GM19438 (cell line): ENCODE data around the gene RUNDC3A.

Experiments
- ATAC-seq: cut with Tn5 transposase; IDR thresholded peaks from one replicate; pipeline ENCODE4 v1.9.1; 2021; ENCODE audit warnings: low read depth; ENCODE audit not compliant: unreplicated experiment

Gene RUNDC3A

DNA sequence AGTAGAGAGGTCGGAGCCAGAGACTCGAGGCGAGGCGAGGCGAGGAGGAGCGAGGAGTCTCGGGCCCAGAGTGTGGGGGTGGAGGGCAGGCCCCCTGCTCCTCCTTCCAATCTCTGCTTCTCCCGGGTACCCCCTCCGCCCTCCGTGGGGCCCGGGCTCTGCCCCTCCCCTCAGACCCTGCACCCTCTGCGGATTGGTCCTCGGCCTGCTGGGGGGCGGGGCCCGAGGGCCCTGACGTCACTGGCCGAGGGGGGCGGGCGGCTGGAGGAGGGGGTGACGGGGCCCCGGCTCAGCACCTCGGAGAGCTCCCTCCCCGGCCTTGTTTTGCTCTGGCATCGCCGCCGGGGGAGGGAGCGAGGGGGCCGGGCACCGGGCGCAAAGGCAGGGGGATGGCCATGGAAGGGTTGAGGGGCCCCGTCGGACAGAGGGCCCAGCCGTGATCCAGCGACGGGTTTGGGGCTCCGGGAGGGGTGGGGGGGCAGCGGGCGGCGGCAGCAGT, at the start of gene RUNDC3A:
Gene RUNDC3A, plus strand, starts transcription at position 282 of the 499 bp plus-strand sequence. CDS start 232 bp downstream, outside the sequence.
- peak; percentile 64 for ATAC-seq

DNA sequence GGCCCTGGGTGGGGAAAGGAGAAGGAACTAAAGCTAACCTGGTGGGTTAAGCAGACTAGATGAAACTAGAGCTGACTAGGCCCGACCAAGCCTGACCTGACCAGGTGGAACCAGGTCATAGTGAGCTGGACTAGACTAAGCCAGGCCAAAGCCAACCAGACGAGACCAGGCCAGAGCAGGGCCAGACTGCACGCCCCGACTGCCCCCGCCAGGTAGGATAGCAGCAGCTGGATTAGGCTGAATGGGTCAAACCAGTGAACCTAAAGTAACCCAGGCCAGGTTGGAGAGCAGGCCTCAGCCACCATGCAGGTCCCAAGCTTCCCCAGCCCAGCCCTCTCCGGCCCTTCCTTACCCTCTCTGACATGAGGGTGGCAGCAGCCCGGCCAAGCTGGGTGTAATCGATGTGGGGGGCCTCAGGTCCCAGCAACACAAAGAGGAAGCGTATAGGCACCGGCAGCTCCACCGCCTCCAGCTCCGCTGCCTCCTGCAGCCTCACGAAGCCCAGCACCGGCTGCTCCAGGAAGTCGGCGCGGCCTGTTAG, 49.5 kb upstream of the RUNDC3A start:
- ATAC-seq: no peak

DNA sequence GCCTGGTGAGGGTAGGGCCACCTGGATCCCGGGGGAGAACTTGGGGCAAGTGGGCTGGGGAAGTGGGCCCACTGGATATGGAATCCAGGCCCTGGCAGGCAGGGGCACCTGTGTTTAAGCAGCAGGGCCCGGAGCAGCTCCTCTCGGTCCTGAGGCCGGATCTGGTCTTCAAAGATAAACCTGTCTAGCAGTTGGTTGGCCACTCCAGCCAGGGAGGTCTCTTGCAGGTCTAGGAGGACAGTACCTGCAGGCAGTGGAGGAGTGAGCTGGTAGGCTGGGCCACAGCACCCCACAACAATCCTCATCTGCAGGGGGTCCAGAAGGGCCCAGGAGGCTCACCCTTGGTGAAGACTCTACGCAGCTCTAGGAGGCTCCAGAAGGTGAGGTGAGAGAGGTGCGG, 48.1 kb upstream of the RUNDC3A start:
- no peak for ATAC-seq

DNA sequence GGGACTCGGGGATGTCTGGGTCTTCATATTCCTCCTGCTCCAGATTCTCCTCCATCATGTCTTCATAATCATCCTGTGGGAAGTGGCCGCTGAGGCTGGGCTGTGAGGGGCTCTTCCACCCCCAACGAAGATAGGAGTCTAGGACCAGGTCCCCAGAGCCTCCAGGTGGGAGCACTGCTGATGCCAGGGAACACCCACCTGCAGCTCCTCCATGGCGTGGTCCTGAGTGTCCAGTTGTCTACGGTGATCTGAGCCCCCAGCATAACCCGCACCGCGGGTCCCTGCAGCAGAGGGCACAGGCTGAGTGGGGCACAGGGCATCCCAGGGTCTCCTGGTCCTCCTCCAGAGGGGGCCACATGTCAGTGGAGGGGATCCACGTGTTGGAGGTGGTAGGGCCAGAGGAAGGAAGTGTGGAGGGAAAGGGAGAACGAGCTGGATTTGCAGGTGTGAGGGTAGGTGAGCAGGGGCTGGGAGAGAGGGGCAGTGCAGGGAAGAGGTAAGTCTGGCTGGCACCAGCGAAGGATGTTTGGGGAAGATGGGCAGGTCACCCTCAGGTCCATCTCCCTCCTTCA, 45.7 kb upstream of the RUNDC3A start:
- no peak for ATAC-seq

DNA sequence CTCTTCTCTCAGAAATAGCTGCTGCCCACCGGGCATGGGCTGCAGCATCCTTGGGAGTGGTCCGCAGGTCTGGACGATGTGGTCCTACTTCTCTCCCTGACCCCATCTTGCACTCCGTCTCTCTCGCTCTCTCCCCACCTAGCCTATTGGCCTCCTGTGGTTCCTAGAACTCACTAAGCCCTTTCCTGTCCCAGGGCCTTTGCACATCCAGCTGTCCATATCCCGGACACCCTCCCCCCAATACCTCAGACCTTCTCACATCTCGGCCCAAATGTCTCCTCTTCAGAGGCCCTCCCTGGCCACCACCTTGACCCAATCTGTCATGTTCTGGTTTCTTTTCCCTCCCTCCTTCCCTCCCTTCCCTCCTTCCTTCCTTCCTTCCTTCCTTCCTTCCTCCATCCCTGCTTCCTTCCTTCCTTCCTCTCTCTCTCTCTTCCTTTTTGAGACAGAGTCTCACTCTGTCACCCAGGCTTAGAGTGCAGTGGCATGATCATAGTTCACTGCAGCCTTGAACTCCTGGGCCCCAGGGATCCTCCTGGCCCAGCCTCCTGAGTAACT, 45.0 kb upstream of the RUNDC3A start:
- no peak for ATAC-seq

DNA sequence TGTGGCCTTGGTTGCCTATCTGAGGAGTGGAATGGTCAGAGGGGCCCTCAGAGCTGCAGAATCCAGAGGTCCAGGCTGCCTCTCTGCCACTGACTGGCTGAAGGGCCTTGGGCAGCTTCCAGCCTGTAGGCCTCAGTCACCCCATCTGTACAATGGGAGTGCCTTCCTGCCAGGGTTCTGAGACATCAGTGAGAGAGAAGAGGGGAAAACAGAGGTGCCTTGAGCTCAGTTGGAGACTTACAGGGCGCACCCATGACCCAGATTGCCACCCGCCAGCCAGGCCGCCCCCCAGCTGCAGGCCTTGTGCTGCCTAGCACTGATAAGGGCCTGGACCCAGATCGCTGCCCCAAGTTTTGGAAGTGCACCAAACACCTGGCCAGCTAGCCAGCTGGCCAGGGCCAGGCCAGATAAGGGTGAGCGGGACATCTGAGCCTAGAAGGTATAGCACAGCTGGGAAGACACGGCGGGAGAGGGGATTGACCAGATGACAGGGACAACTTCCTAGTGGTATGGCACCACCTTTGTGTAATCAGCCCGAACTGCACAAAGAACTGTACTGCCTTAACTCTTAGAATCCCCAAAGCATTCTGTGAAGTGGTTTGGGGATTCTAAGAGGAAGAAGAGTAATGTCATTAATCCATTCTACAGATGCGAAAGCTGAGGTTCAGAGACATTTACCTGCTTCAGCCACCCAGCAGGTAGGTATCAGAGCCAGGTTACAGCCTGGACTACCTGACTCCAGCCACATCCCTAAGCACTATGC, 41.8 kb upstream of the RUNDC3A start:
- ATAC-seq: no peak

DNA sequence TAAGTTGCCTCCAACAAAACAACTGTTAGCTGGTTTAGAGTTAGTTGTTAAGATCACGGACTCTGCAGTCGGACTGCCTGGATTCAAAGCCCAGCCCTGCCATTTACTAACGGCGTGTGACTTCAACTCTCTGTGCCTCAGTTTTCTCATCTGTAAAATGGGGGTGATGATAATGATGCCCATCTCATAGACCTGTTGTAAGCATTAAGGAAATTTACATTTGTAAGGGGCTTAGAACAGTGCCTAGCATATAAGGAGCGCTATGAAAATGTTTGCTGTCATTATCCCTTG, 41.3 kb upstream of the RUNDC3A start:
- ATAC-seq: no peak

DNA sequence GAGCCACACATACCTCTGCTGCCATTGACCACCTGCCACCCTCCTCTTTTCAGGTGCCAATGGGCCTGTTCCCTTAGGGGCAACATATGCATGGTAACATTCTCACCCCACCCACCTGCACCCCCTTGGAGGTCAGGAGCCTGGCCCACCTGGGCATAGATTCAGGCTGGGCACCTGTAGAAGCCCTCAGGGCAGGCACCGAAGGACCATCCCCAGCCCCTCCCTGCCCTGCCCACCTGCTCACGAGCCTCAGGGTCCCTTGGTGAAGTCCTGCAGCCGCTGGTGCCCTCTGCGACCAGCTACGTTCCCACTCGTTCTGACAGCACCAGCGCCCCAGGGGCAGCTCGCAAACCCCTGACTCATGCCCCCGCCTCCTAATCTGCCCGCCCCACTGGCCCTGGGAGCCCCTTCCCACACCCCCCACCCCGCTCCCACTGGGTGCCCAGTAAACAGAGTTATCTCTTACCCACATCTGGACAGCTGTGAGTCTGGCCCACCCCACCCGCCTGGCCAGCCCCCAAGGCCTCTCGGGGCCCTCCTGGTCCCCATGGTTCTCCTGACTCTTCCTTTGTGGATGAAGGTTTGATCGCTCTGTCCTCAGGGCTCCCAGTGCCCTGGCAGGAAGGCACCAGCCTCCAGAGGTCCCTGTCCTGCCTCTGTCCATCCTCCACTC, 40.4 kb upstream of the RUNDC3A start, which contains the start of gene SLC4A1:
Gene SLC4A1, minus strand, starts transcription at position 318 of the 673 bp plus-strand sequence. CDS start 5,269 bp downstream, outside the sequence.
- no peak for ATAC-seq

DNA sequence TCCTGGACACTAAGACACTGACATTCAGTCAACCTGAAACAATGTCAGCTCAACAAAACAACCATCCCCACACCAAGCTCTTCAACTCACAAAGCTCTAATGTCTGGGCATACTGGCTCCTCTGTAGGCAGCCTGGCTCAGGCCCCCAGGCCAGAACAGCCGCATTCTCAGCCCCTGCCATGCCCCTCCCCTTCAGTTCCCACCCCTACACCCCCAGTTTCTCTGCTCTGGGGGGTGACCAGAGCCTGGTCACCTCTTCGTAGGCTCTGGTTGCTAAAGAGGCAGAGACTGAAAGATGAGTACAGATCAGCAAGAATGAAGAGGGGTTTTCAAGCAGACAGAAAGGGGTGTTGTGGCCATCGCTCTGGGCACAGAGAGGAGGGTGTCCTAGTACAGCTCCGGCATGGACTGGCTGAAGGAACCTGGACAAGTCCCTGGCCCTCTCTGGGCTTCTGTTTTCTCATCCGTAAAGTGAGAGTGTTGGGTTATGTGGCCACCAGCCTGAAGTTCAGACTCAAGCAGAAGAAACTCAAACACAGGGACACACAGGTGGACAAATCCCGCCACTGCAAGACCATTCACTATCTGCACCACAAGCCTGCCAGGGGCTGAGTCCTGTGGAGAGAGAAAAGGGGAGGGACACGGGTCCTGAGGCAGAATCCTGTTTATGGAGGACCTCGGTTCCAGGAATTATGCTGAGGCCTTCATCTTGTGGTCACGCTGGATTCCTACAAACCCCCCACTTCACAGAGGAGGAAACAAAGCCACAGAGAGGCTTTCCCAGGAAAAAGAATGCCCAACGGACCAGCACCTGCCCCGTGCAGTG, 39.5 kb upstream of the RUNDC3A start:
- ATAC-seq: no peak

DNA sequence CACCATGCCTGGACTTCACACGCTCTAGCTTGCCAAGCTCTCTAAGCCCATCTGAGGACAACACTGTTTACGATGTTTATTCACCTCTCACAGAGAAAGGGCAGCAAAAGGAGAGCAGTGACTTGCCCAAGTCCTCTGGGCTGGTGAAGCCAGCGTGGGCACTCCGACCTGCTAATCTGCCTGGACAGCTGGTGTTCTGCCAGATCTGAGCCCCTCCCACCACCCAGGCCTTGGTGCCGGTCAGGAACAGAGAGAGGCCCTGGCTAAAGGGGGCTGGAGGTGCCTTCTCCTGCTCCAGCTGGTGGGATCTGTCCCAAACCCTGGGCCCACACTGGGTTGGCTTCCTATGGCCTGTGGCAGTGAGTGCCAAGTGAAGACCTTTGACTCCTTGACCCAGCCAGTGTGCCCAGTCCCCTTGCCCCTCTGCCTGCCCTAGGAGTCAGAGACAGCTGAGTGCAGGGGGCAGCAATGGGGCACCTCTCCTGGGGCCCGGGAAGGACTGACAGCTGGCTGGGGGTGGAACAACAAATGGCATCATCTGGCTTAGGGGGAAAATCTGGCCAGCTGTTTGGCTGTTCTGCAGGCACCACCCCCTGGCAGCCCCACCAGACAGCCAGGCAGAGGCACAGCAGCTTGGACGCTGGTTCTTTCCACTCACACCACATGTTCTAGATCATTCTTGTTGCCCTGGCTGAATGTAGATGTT, 38.7 kb upstream of the RUNDC3A start:
- no peak for ATAC-seq

DNA sequence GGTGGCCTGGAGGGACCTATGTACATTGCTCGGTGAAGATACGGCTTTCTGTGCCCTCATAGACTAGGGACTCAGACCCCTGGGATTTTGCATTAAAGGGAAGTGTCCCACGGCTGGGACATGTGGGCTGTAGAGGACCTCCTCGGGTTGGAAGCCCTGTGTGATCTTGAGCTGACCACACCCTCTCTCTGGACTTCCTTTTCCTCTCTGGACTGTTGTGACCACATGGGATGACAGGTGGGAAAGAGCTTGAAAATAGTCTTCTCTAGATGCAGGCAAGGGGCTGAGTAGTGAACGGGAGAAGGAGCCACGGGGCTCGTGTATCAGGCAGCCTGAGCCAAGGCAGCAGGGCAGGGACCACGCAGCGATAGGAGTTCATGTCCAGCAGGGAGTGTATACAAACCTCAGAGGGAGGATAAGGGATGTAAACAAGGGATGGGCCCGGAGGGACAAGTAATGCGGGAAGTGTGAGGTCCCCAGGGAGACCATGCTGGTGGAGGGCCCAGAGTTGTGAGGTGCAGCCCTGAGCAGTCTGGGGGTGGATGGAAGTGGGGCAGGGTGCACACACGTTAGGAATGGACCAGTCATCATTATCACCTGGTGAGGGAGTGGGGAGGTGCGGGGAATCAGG, 36.0 kb upstream of the RUNDC3A start:
- no peak for ATAC-seq

DNA sequence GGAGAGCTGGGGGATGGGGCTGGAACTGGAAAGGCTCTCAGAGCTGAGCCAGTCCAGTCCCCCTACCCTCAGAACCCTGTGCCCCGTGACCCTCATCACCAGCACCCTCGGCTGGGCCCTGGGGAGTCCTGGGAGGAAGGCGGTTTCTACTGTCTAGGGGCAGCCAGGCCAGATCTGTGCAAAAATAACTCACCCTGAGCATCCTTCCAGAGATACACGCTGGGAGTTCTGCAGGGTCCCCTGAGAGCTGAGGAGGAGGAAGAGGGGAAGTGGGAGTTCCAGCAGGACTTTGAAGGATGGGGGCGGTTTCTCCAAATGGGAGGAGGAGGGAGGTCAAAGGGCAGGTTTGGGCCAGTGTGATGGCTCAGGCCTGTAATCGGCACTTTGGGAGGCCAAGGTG, 35.4 kb upstream of the RUNDC3A start:
- ATAC-seq: no peak

DNA sequence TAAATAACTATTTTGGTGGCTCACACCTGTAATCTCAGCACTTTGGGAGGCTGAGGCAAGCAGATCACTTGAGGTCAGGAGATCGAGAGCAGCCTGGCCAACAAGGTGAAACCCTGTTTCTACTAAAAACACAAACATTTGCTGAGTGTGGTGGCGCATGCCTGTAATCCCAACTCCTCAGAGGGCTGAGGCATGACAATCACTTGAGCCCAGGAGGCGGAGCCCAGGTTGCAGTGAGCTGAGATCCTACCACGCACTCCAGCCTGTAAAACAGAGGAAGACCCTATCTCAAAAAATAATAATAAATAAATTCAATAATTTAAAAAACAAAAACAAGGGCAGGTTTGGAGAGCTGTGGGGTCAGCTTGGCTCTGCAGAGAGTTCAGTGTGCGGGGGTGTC, 34.8 kb upstream of the RUNDC3A start:
- no peak for ATAC-seq

DNA sequence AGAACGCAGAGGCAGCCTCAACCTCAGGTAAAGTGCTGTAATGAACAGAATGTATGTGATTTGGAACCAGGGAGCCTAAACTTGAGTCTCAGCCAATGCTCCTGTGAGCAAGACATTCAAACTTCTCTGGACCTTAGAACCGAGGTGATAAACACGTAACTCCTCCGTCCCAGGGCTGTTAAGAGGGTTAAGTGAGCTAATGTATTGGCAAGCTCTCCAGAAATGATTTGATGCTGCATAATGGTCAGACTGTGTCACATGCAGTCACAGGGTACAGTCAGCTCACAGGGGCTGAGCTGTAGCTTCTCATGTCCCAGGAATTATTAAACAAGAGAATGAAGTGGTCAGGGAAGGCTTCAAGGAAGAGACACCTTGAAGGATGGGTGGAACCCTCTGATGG, 30.4 kb upstream of the RUNDC3A start:
- no peak for ATAC-seq

DNA sequence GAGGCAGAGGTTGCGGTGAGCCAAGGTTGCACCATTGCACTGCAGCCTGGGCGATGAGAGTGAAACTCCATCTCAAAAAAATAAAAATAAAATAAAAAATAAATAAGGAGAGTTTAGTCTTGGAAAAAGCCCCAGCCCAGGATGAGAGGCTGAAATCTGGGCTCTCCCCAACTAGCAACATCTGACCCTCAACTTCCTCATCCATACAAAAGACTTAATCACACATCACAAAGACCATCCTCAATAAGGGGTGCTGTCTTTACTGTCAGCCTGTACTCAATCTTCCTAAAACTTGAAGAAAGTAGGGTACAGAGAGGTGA, 29.1 kb upstream of the RUNDC3A start:
- ATAC-seq: no peak

DNA sequence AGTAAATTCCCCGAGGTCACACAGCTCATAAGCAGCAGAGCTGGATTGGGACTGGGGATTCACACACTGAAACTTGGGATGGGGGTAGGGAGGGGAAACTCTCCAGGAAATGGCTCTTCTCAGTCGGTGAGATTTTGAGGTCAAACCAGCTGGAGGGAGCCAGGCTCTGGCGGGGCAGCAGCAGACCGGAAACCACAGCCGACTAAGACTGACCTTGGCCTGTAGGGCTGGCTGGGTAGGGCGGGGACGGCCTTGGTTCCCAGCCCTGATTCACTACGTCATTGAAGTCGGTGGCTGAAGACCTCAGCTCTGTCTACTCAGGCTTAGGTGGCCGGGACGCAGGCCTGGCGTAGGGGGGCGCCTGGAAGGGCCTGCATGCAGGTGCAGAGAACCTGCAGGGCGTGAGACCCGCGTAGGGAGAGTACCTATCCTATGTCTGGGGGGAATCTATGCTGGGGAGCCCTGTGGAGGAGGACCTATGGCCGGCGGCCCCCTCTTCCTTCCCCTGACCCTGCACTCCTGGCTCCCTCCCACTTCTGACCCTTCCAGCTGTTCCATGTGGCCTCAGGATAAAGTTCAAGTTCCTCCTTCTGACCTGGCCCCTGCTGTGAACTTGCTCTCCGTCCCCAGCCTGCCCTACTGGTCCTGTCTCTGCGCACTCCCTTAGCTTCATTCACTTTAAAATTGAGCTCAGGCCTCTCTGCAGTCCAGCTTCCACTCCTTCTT, 28.6 kb upstream of the RUNDC3A start:
- peak; percentile 89 for ATAC-seq

DNA sequence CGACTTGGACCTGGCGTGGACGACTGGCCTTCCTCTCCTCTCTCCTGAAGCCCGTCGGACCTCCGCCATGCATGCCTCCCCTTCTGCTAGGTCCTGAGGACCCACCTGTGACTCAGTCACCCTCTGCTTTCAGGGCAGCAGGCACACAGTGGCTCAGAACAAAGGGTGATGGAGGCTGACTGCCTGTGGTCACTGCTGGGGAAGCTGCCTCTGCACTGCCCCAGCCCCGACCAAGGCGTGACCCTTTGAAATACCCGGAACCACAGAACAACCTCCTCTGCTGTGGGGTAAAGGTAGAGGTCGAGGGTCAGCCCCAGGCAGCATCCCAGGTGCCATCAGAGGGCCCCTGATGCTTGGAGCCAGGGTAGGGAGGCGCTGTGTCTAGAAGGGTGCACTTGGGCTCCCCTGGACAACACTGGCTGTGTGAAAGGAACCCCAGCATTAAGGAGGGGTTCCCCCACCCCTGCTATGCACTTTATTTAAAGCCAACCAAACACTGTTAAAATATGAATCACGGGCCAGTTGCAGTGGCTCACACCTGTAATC, 27.9 kb upstream of the RUNDC3A start:
- no peak for ATAC-seq

DNA sequence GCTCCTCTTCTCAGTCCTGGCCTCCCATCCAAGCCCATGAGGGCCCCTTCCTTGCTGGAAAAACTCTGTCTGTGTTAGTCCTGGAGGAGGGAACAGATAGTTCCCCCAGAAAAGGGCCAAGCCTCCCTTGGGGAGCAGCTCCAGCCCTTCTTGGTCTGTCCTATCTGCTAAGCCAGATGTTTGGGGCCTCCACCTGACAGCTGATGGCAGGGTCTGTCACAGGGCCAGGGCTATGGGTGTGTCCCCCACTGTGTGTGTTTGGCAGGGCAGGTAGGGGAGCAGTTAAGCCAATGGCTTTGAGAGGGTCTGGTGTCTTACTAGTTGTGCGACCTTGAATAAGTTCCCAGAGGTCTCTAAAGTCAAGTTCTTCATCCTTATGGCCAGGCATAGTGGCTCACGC, 26.8 kb upstream of the RUNDC3A start:
- ATAC-seq: no peak
